HG03442 (cell line): ENCODE measurements around the gene DAPP1.
A peak's percentile ranks its signal among the peaks of the same experiment; 100 is the strongest.
"Not testable (repeated sequence)": the region's sequence is repeated elsewhere in the genome, so short reads cannot be mapped to it uniquely, and the experiment has no call there.

ENCODE experiments used
- ATAC-seq: cut with Tn5 transposase; IDR thresholded peaks from one replicate; pipeline ENCODE4 v1.9.1; 2021; ENCODE audit warnings: mild to moderate bottlenecking, moderate library complexity; ENCODE audit not compliant: unreplicated experiment

DAPP1 gene

GRCh38 chr4:99822734-99823133, 6.1 kb downstream of the DAPP1 start:
- ATAC-seq, result no peak

GRCh38 chr4:99824070-99824599, 7.5 kb downstream of the DAPP1 start:
- ATAC-seq, result no peak

- ATAC-seq, result no peak
Observed at GRCh38 chr4:99825272-99825671, 8.6 kb downstream of the DAPP1 start.

- no peak for ATAC-seq
Observed at GRCh38 chr4:99826016-99826415, 9.4 kb downstream of the DAPP1 start.

GRCh38 chr4:99827454-99827853, 10.8 kb downstream of the DAPP1 start:
- no peak for ATAC-seq

GRCh38 chr4:99827857-99828256, 11.2 kb downstream of the DAPP1 start:
- no peak for ATAC-seq

- no peak for ATAC-seq
Observed at GRCh38 chr4:99828477-99828876, 11.8 kb downstream of the DAPP1 start.

GRCh38 chr4:99830051-99830450, 13.4 kb downstream of the DAPP1 start:
- not testable (repeated sequence) for ATAC-seq

GRCh38 chr4:99832321-99832720, 15.7 kb downstream of the DAPP1 start:
- ATAC-seq, result no peak

GRCh38 chr4:99832758-99833157, 16.1 kb downstream of the DAPP1 start:
- no peak for ATAC-seq

GRCh38 chr4:99833756-99834155, 17.1 kb downstream of the DAPP1 start:
- no peak for ATAC-seq

- ATAC-seq, result no peak
Observed at GRCh38 chr4:99834569-99834968, 17.9 kb downstream of the DAPP1 start.

- no peak for ATAC-seq
Observed at GRCh38 chr4:99835942-99836341, 19.3 kb downstream of the DAPP1 start.

- no peak for ATAC-seq
Observed at GRCh38 chr4:99838927-99839326, 22.3 kb downstream of the DAPP1 start.

- peak; percentile 89 for ATAC-seq
Observed at GRCh38 chr4:99841129-99841528, 24.5 kb downstream of the DAPP1 start.

- no peak for ATAC-seq
Observed at GRCh38 chr4:99843413-99843812, 26.8 kb downstream of the DAPP1 start.

GRCh38 chr4:99844048-99844447, 27.4 kb downstream of the DAPP1 start:
- ATAC-seq, result no peak

GRCh38 chr4:99845179-99845578, 28.6 kb downstream of the DAPP1 start:
- ATAC-seq, result no peak

GRCh38 chr4:99845708-99846469, 29.3 kb downstream of the DAPP1 start:
- ATAC-seq, result peak; percentile 13

GRCh38 chr4:99846891-99847290, 30.3 kb downstream of the DAPP1 start:
- ATAC-seq, result no peak

GRCh38 chr4:99847362-99847976, 30.8 kb downstream of the DAPP1 start:
- ATAC-seq, result peak; percentile 52

GRCh38 chr4:99848591-99849001, 32.0 kb downstream of the DAPP1 start:
- peak; percentile 42 for ATAC-seq
